ENCODE measurements around the gene SELE.

SELE gene

DNA sequence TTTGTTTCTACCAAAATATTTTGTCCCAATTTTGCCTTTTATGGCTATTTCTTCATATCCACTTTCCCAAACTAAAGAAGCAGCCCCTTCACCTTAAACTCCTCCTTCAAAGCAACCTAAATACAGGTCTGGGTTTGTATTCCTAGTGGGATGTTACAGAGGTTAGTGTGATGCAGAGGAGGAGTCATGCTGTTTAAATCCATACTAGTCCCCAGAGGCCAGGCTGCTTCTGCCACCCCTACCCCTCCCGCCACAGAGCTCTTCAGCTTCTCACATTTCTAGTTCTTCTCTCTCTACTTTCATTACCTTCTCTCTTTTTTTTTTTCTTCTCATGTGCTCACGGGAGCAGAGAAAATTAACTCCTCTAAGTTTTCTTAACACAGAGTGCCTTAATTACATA, 51.8 kb downstream of the SELE start:
- no peak for FAIRE-seq

DNA sequence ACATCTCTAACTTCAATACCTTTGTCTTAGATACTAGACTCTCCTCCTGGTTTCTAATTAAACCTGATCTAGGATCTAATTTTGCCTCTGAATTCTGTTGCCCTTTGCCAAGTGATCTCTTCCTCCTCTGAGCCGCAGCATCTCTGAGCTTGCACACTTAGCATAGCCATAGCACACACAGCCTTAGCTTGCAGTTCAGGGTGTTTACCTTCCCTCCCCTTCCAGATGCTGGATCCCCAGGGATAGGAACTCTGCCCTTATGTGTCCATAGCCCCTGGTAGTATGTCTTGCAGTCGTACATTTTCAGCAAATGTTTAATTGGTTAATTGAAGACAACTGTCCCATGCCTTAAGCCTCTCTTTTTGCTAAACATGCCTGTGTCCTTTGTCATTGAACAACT, 52.7 kb downstream of the SELE start:
- FAIRE-seq = no peak

GRCh38 chr1:169680377-169681019, 53.4 kb downstream of the SELE start:
- no peak for FAIRE-seq

DNA sequence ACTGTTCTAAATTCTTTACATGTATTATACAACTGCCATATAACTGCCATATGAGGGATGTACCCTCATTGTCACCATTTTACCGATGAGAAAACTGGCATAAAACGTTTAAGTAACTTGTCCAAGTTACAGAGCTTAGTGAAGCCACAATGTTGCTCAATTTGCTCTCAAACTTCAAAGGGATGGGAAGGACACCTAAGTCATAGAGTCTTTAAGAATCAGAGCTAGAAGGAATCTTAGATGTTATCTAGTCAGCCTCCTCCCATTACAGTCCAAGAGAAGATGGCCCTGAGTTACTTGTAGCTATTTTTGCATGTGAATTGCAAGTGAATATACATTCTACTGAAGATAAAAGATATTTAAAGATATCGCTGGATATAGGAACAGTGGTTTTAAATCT, 54.2 kb downstream of the SELE start:
- FAIRE-seq = no peak

- FAIRE-seq = no peak
Observed at GRCh38 chr1:169676001-169676400, 57.9 kb downstream of the SELE start.
